Left lung (tissue), 10 donors: ENCODE data around the gene PARVB. TPM values are rescaled to one million over a fixed set of nuclear protein-coding genes. Genes with fewer than 3 reads are reported as not detected.

Experiments
- ATAC-seq: fragments of 200-7000 bp; cut with Tn5 transposase; one replicate; pipeline ENCODE4 v1.9.1; 2020; ENCODE audit warnings: moderate library complexity
- DNase-seq, 4 donors: peaks; one replicate each; pipeline ENCODE4 v3.0.0-alpha.2; 2013 to 2020
- H3K27ac ChIP-seq, 2 donors: fragments of 200-600 bp; sonication (generic) in 1 of 2; one replicate each; pipeline versions ENCODE4 v1.5.0 to v1.8.0; 2020 to 2021
- H3K27me3 ChIP-seq, 2 donors: fragments of 200-600 bp; sonication (generic) in 1 of 2; one replicate each; pipeline versions ENCODE4 v1.5.0 to v1.8.0; 2020 to 2021
- H3K36me3 ChIP-seq, 2 donors: fragments of 200-600 bp; sonication (generic) in 1 of 2; one replicate each; pipeline versions ENCODE4 v1.5.0 to v1.8.0; 2020 to 2021
- H3K4me1 ChIP-seq, 2 donors: fragments of 200-600 bp; one replicate each; pipeline ENCODE4 v1.8.0; 2021
- H3K4me3 ChIP-seq, 2 donors: fragments of 200-600 bp; sonication (generic) in 1 of 2; one replicate each; pipeline versions ENCODE4 v1.5.0 to v1.8.0; 2020 to 2021; ENCODE audit warnings: mild to moderate bottlenecking in 1 of 2
- H3K9me3 ChIP-seq, 2 donors: fragments of 200-600 bp; sonication (generic) in 1 of 2; one replicate each; pipeline versions ENCODE4 v1.5.0 to v1.8.0; 2020 to 2021
- CTCF ChIP-seq, 2 donors: fragments of 200-600 bp; sonication (generic) in 1 of 2; IDR thresholded peaks; one replicate each; pipeline versions ENCODE4 v1.5.0 to v1.8.0; 2021; ENCODE audit warnings: antibody characterized with exemption in 2 of 2
- intact Hi-C, 2 donors: fragments of 100-400 bp; cut with DNase I; formaldehyde crosslinking; loops; one replicate each; pipeline versions ENCODE4 v1.11.2 to v1.14.2; 2022
- polyA plus RNA-seq, 6 donors: library from polyadenylated mRNA; unstranded; fragments of 120-200 nt; gene quantifications; one replicate each; pipeline ENCODE4 v1.2.1, GENCODE V29; 2013; ENCODE audit not compliant: insufficient read length in 6 of 6
- total RNA-seq, 2 donors: library from RNA; stranded (reverse); fragmentation: NEBNext Ultra II Directional; extraction: Animal tissue kit (Norgen Biotek cat#: 25700); gene quantifications; one replicate each; pipeline ENCODE4 v1.2.1, GENCODE V29; 2021
- donor health status: DM: no; HTN: yes; CAD: no.
- donor health status: DM: no; HTN: no; CAD: no.

PARVB gene
- total and polyA plus RNA-seq, 8 donors, result 31.7 to 53.7 (median 34.0) TPM

GRCh38 chr22:44063462-44064371, 39.6 kb downstream of the PARVB start:
- no peak overlapping the region for H3K4me3 ChIP-seq
- intact Hi-C loops, result no loop called here
- DNase-seq (no peak), ATAC-seq (no peak)
- no peaks in the 10 kb centered on the region for H3K27me3 ChIP-seq
- peaks cover 0 to 16% of the 10 kb centered on the region in 2 donors for H3K4me1 ChIP-seq
- no peak overlapping the region for H3K27ac ChIP-seq
- no peaks in the 10 kb centered on the region for H3K36me3 ChIP-seq
- no peak for TF ChIP-seq CTCF (IDR thresholded peaks at IDR 0.05)
- peaks cover 0 to 3% of the 10 kb centered on the region in 2 donors for H3K9me3 ChIP-seq

DNA sequence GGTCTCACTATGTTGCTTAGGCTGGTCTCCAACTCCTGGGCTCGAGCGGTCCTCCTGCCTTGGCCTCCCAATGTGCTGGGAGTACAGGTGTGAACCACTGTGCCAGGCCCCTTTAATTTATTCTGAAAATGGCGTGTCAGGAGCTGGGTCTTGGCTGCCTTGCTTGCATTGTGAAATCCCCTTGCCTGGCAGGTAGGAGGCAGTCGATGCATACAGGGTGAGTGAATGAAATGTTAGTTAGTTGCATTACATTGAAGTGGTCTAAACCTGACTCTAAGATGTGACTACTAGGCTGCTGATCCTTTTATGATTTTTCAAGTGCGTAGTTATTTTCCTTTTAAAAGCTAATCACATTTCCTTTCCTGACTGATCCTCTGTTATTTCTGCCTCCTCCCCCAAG, 42.9 kb downstream of the PARVB start:
- H3K36me3 ChIP-seq, result no peaks in the 10 kb centered on the region
- TF ChIP-seq CTCF (IDR thresholded peaks at IDR 0.05), result no peak
- H3K4me3 ChIP-seq, result no peak overlapping the region
- no peaks in the 10 kb centered on the region for H3K27me3 ChIP-seq
- peaks cover 0 to 24% of the 10 kb centered on the region in 2 donors for H3K4me1 ChIP-seq
- DNase-seq (no peak), ATAC-seq (no peak)
- intact Hi-C loops, result no loop called here
- H3K27ac ChIP-seq, result peak overlapping the region in 1 of 2 donors; percentile 68
- no peaks in the 10 kb centered on the region for H3K9me3 ChIP-seq

DNA sequence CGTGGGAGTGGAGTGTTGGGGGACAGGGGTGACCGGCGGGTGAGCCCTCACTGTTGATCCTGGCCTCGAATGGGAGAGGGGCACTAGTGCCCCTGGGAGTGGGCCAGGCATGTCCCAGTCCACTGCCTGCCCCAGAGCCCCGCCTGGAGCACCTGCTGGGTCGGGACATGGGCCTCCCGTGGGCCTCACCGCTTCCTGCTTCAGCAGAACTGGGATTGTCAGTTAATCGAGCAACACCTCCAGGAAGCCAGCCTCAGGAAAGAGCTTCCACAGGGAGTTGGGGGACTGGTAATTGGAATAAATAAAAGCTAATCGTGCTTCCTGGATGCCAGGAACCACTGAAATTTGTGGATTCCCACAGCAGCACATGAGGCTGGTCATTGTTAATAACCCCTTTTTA, 43.8 kb downstream of the PARVB start:
- Histone ChIP-seq H3K4me3 (no peak overlapping the region), H3K27ac (peak overlapping the region in 1 of 2 donors; percentile 68), H3K4me1 (peaks cover 0 to 24% of the 10 kb centered on the region in 2 donors), H3K36me3 (no peaks in the 10 kb centered on the region), H3K9me3 (no peaks in the 10 kb centered on the region), H3K27me3 (no peaks in the 10 kb centered on the region)
- no peak for TF ChIP-seq CTCF (IDR thresholded peaks at IDR 0.05)
- no peak for ATAC-seq
- no peak for DNase-seq
- intact Hi-C loops, result no loop called here

- intact Hi-C loops, result no loop called here
- no peak overlapping the region for H3K4me3 ChIP-seq
- peak in 2 of 4 donors; percentile 30 to 58 for DNase-seq
- peak overlapping the region in 1 of 2 donors; percentile 68 for H3K27ac ChIP-seq
- no peaks in the 10 kb centered on the region for H3K36me3 ChIP-seq
- no peak for TF ChIP-seq CTCF (IDR thresholded peaks at IDR 0.05)
- H3K4me1 ChIP-seq, result peaks cover 0 to 24% of the 10 kb centered on the region in 2 donors
- H3K27me3 ChIP-seq, result no peaks in the 10 kb centered on the region
- H3K9me3 ChIP-seq, result no peaks in the 10 kb centered on the region
- peak; percentile 68 for ATAC-seq
These were observed 44.5 kb downstream of the PARVB start for GRCh38 chr22:44068422-44069191.

- intact Hi-C loops, result no loop called here
- H3K27me3 ChIP-seq, result no peaks in the 10 kb centered on the region
- H3K9me3 ChIP-seq, result no peaks in the 10 kb centered on the region
- H3K27ac ChIP-seq, result no peak overlapping the region
- peaks cover 0 to 24% of the 10 kb centered on the region in 2 donors for H3K4me1 ChIP-seq
- no peak for TF ChIP-seq CTCF (IDR thresholded peaks at IDR 0.05)
- H3K36me3 ChIP-seq, result no peaks in the 10 kb centered on the region
- no peak overlapping the region for H3K4me3 ChIP-seq
- DNase-seq (no peak), ATAC-seq (no peak)
These were observed 45.9 kb downstream of the PARVB start for GRCh38 chr22:44070029-44070428.
